GM18870 (cell line): ENCODE data around the gene CRELD2.

Experiments
- ATAC-seq: cut with Tn5 transposase; IDR thresholded peaks from one replicate; pipeline ENCODE4 v1.9.1; 2021; ENCODE audit warnings: moderate library complexity; ENCODE audit not compliant: unreplicated experiment

The CRELD2 gene

GRCh38 chr22:49928555-49929210 is 10.2 kb downstream of the CRELD2 start:
- no peak for ATAC-seq

GRCh38 chr22:49929211-49929979 is 11.0 kb downstream of the CRELD2 start:
- ATAC-seq: no peak

- ATAC-seq: no peak
These were observed 11.7 kb downstream of the CRELD2 start for GRCh38 chr22:49929994-49930575.

GRCh38 chr22:49930596-49931412 is 12.4 kb downstream of the CRELD2 start:
- ATAC-seq: no peak

GRCh38 chr22:49933236-49934159 is 15.1 kb downstream of the CRELD2 start:
- ATAC-seq: no peak

GRCh38 chr22:49934160-49934890 is 15.9 kb downstream of the CRELD2 start:
- no peak for ATAC-seq

GRCh38 chr22:49934891-49935557 is 16.6 kb downstream of the CRELD2 start:
- ATAC-seq: no peak

GRCh38 chr22:49935561-49935960 is 17.1 kb downstream of the CRELD2 start:
- no peak for ATAC-seq

- ATAC-seq: no peak
These were observed 17.9 kb downstream of the CRELD2 start for GRCh38 chr22:49936018-49936972.

- no peak for ATAC-seq
These were observed 18.7 kb downstream of the CRELD2 start for GRCh38 chr22:49936973-49937757.

- ATAC-seq: no peak
These were observed 19.5 kb downstream of the CRELD2 start for GRCh38 chr22:49937758-49938564.

GRCh38 chr22:49938565-49939136 is 20.2 kb downstream of the CRELD2 start:
- ATAC-seq: no peak

- no peak for ATAC-seq
These were observed 23.3 kb downstream of the CRELD2 start for GRCh38 chr22:49941507-49942316.

GRCh38 chr22:49942565-49943404 is 24.4 kb downstream of the CRELD2 start:
- no peak for ATAC-seq
